GM12878 (cell line): ENCODE measurements around the gene CD99. TPM values are rescaled to one million over a fixed set of nuclear protein-coding genes. Genes with fewer than 3 reads are reported as not detected.

Experiments
- ATAC-seq: fragments of 200-7000 bp; cut with Tn5 transposase; 3 replicates; pipeline ENCODE4 v1.9.1; 2020; ENCODE audit warnings: mild to moderate bottlenecking, moderate library complexity
- BruUV-seq: library from RNA; stranded (reverse); fragments of 400-500 nt; replicated peaks from 2 replicates; lab custom pipeline; 2021; lab: Mats Ljungman, UMichigan
- CTCF ChIA-PET: fragments of 300-600 bp; sonication (Branson Sonifier 250); formaldehyde crosslinking; extraction: SDS; loops from one replicate; lab custom pipeline; 2021; ENCODE audit warnings: inconsistent platforms; lab: Yijun Ruan, JAX
- POLR2A ChIA-PET: fragments of 350-600 bp; formaldehyde crosslinking; extraction: SDS; loops from one replicate; lab custom pipeline; 2021; ENCODE audit warnings: inconsistent platforms; lab: Charles Lee
- RAD21 ChIA-PET: fragments of 300-600 bp; sonication (Branson Sonifier 250); formaldehyde crosslinking; loops from one replicate; lab custom pipeline; 2023; ENCODE audit warnings: antibody characterized with exemption; ENCODE audit not compliant: unreplicated experiment; lab: Charles Lee
- SMC1A ChIA-PET: fragments of 300-600 bp; sonication (Branson Sonifier 250); formaldehyde crosslinking; loops from one replicate; lab custom pipeline; 2023; ENCODE audit not compliant: unreplicated experiment, uncharacterized antibody; lab: Charles Lee
- DNase-seq: peaks from one replicate; pipeline ENCODE4 v3.0.0-alpha.2; 2011; ENCODE audit warnings: low read depth, low spot score
- FAIRE-seq: peaks from 3 replicates; lab custom pipeline; 2011; peaks lifted over from hg19 to GRCh38; lab: Jason Lieb, UNC
- H2AFZ ChIP-seq: 2 replicates; pipeline ENCODE4 v1.6.0; 2011; ENCODE audit warnings: low read depth, low read length, control low read depth; ENCODE audit not compliant: control insufficient read depth
- H3K27ac ChIP-seq: 2 replicates; pipeline ENCODE4 v1.5.1; 2011; ENCODE audit warnings: control low read depth; ENCODE audit not compliant: control insufficient read depth, insufficient read depth
- H3K27me3 ChIP-seq, 2 experiments: replicated peaks in 1 of 2; 2 replicates each; pipeline versions ENCODE4 v1.6.0 to v1.6.1; 2011; ENCODE audit warnings: low read length in 1 of 2; ENCODE audit not compliant: control insufficient read depth in 2 of 2, insufficient read depth in 2 of 2
- H3K36me3 ChIP-seq, 2 experiments: 2 replicates each; pipeline ENCODE4 v1.5.1; 2011; ENCODE audit warnings: low read length in 1 of 2; ENCODE audit not compliant: control insufficient read depth in 2 of 2, insufficient read depth in 2 of 2
- H3K4me1 ChIP-seq: 2 replicates; pipeline ENCODE4 v1.6.1; 2011; ENCODE audit warnings: mild to moderate bottlenecking, low read length, moderate library complexity, mixed read lengths; ENCODE audit not compliant: control insufficient read depth, insufficient read depth
- H3K4me2 ChIP-seq: 2 replicates; pipeline ENCODE4 v1.6.0; 2011; ENCODE audit warnings: control low read depth; ENCODE audit not compliant: control insufficient read depth, insufficient read depth
- H3K4me3 ChIP-seq: fragments of 200-600 bp; sonication (generic); 2 replicates; pipeline ENCODE4 v1.5.1; 2016
- H3K79me2 ChIP-seq: 2 replicates; pipeline ENCODE4 v1.6.0; 2011; ENCODE audit warnings: low read length; ENCODE audit not compliant: control insufficient read depth, insufficient read depth
- H3K9ac ChIP-seq: 2 replicates; pipeline ENCODE4 v1.8.0; 2011; ENCODE audit warnings: low read length, control low read depth, mixed read lengths; ENCODE audit not compliant: control insufficient read depth, insufficient read depth
- H3K9me3 ChIP-seq: replicated peaks from 3 replicates; pipeline ENCODE4 v1.5.1; 2011; ENCODE audit warnings: mild to moderate bottlenecking, low read length; ENCODE audit not compliant: control insufficient read depth, insufficient read depth
- H4K20me1 ChIP-seq: 2 replicates; pipeline ENCODE4 v1.6.0; 2011; ENCODE audit not compliant: control insufficient read depth, insufficient read depth
- MEF2B ChIP-seq: fragments of 450-650 bp; IDR thresholded peaks from 2 replicates; pipeline ENCODE4 v1.6.1; 2018; ENCODE audit warnings: mild to moderate bottlenecking, moderate library complexity; ENCODE audit not compliant: partially characterized antibody, poor library complexity, severe bottlenecking
- PBX3 ChIP-seq: IDR thresholded peaks from 2 replicates; pipeline ENCODE4 v1.6.1; 2011; ENCODE audit warnings: mild to moderate bottlenecking, low read depth, low read length, moderate library complexity; ENCODE audit not compliant: insufficient replicate concordance
- RAD21 ChIP-seq: IDR thresholded peaks from 2 replicates; pipeline ENCODE4 v1.6.1; 2011; ENCODE audit warnings: mild to moderate bottlenecking, low read depth, low read length, moderate library complexity; ENCODE audit not compliant: insufficient read depth
- RFX5 ChIP-seq: IDR thresholded peaks from 2 replicates; pipeline ENCODE4 v1.6.1; 2011; ENCODE audit warnings: low read depth, low read length, improper control_type of control experiment
- SIN3A ChIP-seq: IDR thresholded peaks from 2 replicates; pipeline ENCODE4 v1.6.1; 2012; ENCODE audit warnings: low read depth, low read length, improper control_type of control experiment
- SMARCA5 ChIP-seq: fragments of 450-650 bp; IDR thresholded peaks from 2 replicates; pipeline ENCODE4 v1.6.1; 2017; ENCODE audit warnings: mild to moderate bottlenecking
- SREBF2 ChIP-seq: IDR thresholded peaks from 2 replicates; pipeline ENCODE4 v1.6.1; 2012; ENCODE audit warnings: mild to moderate bottlenecking, low read length
- TBL1XR1 ChIP-seq: IDR thresholded peaks from 2 replicates; pipeline ENCODE4 v1.6.1; 2012; ENCODE audit warnings: low read depth, low read length, improper control_type of control experiment
- ZBED1 ChIP-seq: IDR thresholded peaks from 2 replicates; pipeline ENCODE4 v1.6.1; 2016; ENCODE audit warnings: borderline replicate concordance
- ZZZ3 ChIP-seq: IDR thresholded peaks from 2 replicates; pipeline ENCODE4 v1.6.1; 2011; ENCODE audit warnings: low read depth; ENCODE audit not compliant: control insufficient read depth, insufficient read length
- WGBS: methylation state at CpG from one replicate; pipeline ENCODE4 v1.1.6; 2016; ENCODE audit warnings: low lambda C conversion rate; ENCODE audit not compliant: insufficient replicate concordance, insufficient coverage; ENCODE audit errors: missing lambda C conversion rate; 5-methylcytosine and 5-hydroxymethylcytosine counted together
- in situ Hi-C: fragments of 300-500 bp; cut with MboI; formaldehyde crosslinking; loops from 9 replicates; pipeline ENCODE4 v1.14.3; 2018; ENCODE audit warnings: mixed read lengths
- intact Hi-C: fragments of 100-400 bp; cut with micrococcal nuclease; formaldehyde crosslinking; loops from one replicate; pipeline ENCODE4 v1.14.2; 2022; ENCODE audit not compliant: unreplicated experiment
- polyA plus RNA-seq, 11 experiments: library from polyadenylated mRNA; depleted of rRNA in 4 of 11; unstranded in 6 of 11; stranded (reverse) in 5 of 11; fragments of >200 nt; fragmentation: Nextera tagmentation in 4 of 11; fragmentation: Illumina TruSeq in 1 of 11; extraction: Ambion mirVana in 4 of 11; extraction: Trizol in 1 of 11; gene quantifications; 1 replicate in 1 of 11; 2 replicates in 10 of 11; pipeline versions ENCODE4 v1.2.1 to v1.2.3, GENCODE V29; 2011 to 2016; ENCODE audit warnings: inconsistent platforms in 2 of 11, missing spikeins in 2 of 11, low read depth in 1 of 11
- total RNA-seq, 4 experiments: library from RNA; depleted of rRNA in 3 of 4; stranded (reverse); fragments of >200 nt in 3 of 4; fragmentation: Illumina TruSeq in 1 of 4; extraction: Trizol in 1 of 4; gene quantifications; 2 replicates each; pipeline versions ENCODE4 v1.2.1 to v1.2.3, GENCODE V29; 2013 to 2021
- TF ChIP-seq, protein P1 (sequence below): IDR thresholded peaks from 2 replicates; pipeline ENCODE4 v1.6.1; 2012; ENCODE audit warnings: low read depth, low read length, improper control_type of control experiment
- TF ChIP-seq, protein P2 (sequence below): fragments of 450-650 bp; IDR thresholded peaks from 2 replicates; pipeline ENCODE4 v1.6.1; 2016; ENCODE audit warnings: mild to moderate bottlenecking
- TF ChIP-seq, protein P3 (sequence below): fragments of 450-650 bp; IDR thresholded peaks from 2 replicates; pipeline ENCODE4 v1.6.1; 2017; ENCODE audit warnings: mild to moderate bottlenecking
- TF ChIP-seq, protein P4 (sequence below): fragments of 150-350 bp; IDR thresholded peaks from 2 replicates; pipeline ENCODE4 v1.6.1; 2016; ENCODE audit warnings: low read depth, low read length

Gene CD99
- total and polyA plus RNA-seq, 10 of the 15 experiments (the other 5 are each of a cell fraction or from before 2014, with no cell fraction given): 24.8 to 242 (median 158) TPM

GRCh38 chrX:2751291-2751690 lies 60.2 kb downstream of the CD99 start:
- in situ Hi-C loops: no loop called here
- SMC1A ChIA-PET: no interaction called here
- CTCF ChIA-PET: no interaction called here
- TF ChIP-seq, protein P1, sequence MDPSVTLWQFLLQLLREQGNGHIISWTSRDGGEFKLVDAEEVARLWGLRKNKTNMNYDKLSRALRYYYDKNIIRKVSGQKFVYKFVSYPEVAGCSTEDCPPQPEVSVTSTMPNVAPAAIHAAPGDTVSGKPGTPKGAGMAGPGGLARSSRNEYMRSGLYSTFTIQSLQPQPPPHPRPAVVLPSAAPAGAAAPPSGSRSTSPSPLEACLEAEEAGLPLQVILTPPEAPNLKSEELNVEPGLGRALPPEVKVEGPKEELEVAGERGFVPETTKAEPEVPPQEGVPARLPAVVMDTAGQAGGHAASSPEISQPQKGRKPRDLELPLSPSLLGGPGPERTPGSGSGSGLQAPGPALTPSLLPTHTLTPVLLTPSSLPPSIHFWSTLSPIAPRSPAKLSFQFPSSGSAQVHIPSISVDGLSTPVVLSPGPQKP: no peak
- TF ChIP-seq SREBF2 (no peak), PBX3 (no peak), RAD21 (no peak), SMARCA5 (no peak), MEF2B (no peak), ZZZ3 (no peak), RFX5 (no peak), TBL1XR1 (no peak), ZBED1 (no peak), SIN3A (no peak)
- TF ChIP-seq, protein P2, sequence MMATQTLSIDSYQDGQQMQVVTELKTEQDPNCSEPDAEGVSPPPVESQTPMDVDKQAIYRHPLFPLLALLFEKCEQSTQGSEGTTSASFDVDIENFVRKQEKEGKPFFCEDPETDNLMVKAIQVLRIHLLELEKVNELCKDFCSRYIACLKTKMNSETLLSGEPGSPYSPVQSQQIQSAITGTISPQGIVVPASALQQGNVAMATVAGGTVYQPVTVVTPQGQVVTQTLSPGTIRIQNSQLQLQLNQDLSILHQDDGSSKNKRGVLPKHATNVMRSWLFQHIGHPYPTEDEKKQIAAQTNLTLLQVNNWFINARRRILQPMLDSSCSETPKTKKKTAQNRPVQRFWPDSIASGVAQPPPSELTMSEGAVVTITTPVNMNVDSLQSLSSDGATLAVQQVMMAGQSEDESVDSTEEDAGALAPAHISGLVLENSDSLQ: no peak
- TF ChIP-seq, protein P3, sequence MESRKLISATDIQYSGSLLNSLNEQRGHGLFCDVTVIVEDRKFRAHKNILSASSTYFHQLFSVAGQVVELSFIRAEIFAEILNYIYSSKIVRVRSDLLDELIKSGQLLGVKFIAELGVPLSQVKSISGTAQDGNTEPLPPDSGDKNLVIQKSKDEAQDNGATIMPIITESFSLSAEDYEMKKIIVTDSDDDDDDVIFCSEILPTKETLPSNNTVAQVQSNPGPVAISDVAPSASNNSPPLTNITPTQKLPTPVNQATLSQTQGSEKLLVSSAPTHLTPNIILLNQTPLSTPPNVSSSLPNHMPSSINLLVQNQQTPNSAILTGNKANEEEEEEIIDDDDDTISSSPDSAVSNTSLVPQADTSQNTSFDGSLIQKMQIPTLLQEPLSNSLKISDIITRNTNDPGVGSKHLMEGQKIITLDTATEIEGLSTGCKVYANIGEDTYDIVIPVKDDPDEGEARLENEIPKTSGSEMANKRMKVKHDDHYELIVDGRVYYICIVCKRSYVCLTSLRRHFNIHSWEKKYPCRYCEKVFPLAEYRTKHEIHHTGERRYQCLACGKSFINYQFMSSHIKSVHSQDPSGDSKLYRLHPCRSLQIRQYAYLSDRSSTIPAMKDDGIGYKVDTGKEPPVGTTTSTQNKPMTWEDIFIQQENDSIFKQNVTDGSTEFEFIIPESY: no peak
- TF ChIP-seq, protein P4, sequence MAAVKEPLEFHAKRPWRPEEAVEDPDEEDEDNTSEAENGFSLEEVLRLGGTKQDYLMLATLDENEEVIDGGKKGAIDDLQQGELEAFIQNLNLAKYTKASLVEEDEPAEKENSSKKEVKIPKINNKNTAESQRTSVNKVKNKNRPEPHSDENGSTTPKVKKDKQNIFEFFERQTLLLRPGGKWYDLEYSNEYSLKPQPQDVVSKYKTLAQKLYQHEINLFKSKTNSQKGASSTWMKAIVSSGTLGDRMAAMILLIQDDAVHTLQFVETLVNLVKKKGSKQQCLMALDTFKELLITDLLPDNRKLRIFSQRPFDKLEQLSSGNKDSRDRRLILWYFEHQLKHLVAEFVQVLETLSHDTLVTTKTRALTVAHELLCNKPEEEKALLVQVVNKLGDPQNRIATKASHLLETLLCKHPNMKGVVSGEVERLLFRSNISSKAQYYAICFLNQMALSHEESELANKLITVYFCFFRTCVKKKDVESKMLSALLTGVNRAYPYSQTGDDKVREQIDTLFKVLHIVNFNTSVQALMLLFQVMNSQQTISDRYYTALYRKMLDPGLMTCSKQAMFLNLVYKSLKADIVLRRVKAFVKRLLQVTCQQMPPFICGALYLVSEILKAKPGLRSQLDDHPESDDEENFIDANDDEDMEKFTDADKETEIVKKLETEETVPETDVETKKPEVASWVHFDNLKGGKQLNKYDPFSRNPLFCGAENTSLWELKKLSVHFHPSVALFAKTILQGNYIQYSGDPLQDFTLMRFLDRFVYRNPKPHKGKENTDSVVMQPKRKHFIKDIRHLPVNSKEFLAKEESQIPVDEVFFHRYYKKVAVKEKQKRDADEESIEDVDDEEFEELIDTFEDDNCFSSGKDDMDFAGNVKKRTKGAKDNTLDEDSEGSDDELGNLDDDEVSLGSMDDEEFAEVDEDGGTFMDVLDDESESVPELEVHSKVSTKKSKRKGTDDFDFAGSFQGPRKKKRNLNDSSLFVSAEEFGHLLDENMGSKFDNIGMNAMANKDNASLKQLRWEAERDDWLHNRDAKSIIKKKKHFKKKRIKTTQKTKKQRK: no peak

More at GRCh38 chrX:2751291-2751690, 60.2 kb downstream of the CD99 start:
- H3K9me3 ChIP-seq: no peaks in the 10 kb centered on the region
- ChIA-PET POLR2A (no interaction called here), RAD21 (no interaction called here)
- H3K36me3 ChIP-seq: no peaks in the 10 kb centered on the region
- ATAC-seq: no peak
- no peaks in the 10 kb centered on the region for H3K79me2 ChIP-seq
- 8% methylated on average over 3 of the region's 3 CpGs for WGBS
- H3K9ac ChIP-seq: no peak overlapping the region
- no TSS peak for BruUV-seq
- intact Hi-C loops: no loop called here
- no peak overlapping the region for H3K27ac ChIP-seq
- DNase-seq: no peak
- no peaks in the 10 kb centered on the region for H3K4me1 ChIP-seq
- H4K20me1 ChIP-seq: no peaks in the 10 kb centered on the region
- H3K4me2 ChIP-seq: no peak overlapping the region
- no peak for FAIRE-seq
- H2AFZ ChIP-seq: no peak overlapping the region
- H3K27me3 ChIP-seq: no peaks in the 10 kb centered on the region
- H3K4me3 ChIP-seq: no peak overlapping the region
